ENCODE measurements around the gene LUZP2. TPM values are rescaled to one million over a fixed set of nuclear protein-coding genes. Genes with fewer than 3 reads are reported as not detected.

Gene LUZP2
- total and polyA plus RNA-seq, 9 of the 15 experiments (the other 6 are each of a cell fraction or from before 2014, with no cell fraction given) = not detected

GRCh38 chr11:24515632-24516031 is 18.8 kb downstream of the LUZP2 start:
- H3K27ac ChIP-seq (ENCODE audit: extremely low read depth, low read depth, low read length) = no peak overlapping the region
- H3K9me1 ChIP-seq (ENCODE audit: control insufficient read depth, insufficient read depth, low read length) = no peaks in the 10 kb centered on the region
- H3K36me3 ChIP-seq (ENCODE audit: control insufficient read depth, insufficient read depth, low read length) = no peaks in the 10 kb centered on the region
- no peaks in the 10 kb centered on the region for H3K79me2 ChIP-seq (ENCODE audit: control insufficient read depth, insufficient read depth, low read length)
- H4K20me1 ChIP-seq (replicated peaks; ENCODE audit: control insufficient read depth, insufficient read depth, low read length) = no peaks in the 10 kb centered on the region
- ChIA-PET CTCF (ENCODE audit: low intra/inter-chr PET ratio) (no interaction called here), POLR2A (no interaction called here)
- DNase-seq (ENCODE audit: extremely low read depth in 1 of 4, low spot score in 3 of 4) (no peak), ATAC-seq (no peak), FAIRE-seq (no peak)
- H3K4me3 ChIP-seq = no peak overlapping the region
- no peak for TF ChIP-seq HLTF (IDR thresholded peaks at IDR 0.05)
- TF ChIP-seq AFF1 (IDR thresholded peaks at IDR 0.05; ENCODE audit: low read depth in 1 of 2, partially characterized antibody in 2 of 2) = no peak
- no peak for TF ChIP-seq XRCC5 (IDR thresholded peaks at IDR 0.05; ENCODE audit: low read depth, low read length)
- TF ChIP-seq NELFE (IDR thresholded peaks at IDR 0.05; ENCODE audit: insufficient read depth, insufficient read length) = no peak
- TF ChIP-seq SP2 (IDR thresholded peaks at IDR 0.05; ENCODE audit: extremely low read depth, low read depth, low read length, poor library complexity, severe bottlenecking) = no peak
- no peak for TF ChIP-seq SRSF9 (IDR thresholded peaks at IDR 0.05; ENCODE audit: borderline replicate concordance, low read depth, low read length)
- TF ChIP-seq KHSRP (IDR thresholded peaks at IDR 0.05) = no peak
- no peak for TF ChIP-seq MAZ (CRISPR knock-in tag; conservative IDR thresholded peaks at IDR 0.05 in 1 of 2, IDR thresholded peaks at IDR 0.05 in 1 of 2)
- TF ChIP-seq MTA1 (IDR thresholded peaks at IDR 0.05; ENCODE audit: borderline replicate concordance) = no peak
- no peak for TF ChIP-seq TARDBP (IDR thresholded peaks at IDR 0.05)
- intact Hi-C loops (cut with micrococcal nuclease) = no loop called here
- in situ Hi-C loops (cut with MboI) = no loop called here
- H3K9ac ChIP-seq (ENCODE audit: insufficient read depth in 1 of 2, low read depth in 2 of 2, low read length in 2 of 2) = no peak overlapping the region
- no peaks in the 10 kb centered on the region for H3K4me1 ChIP-seq (replicated peaks in 1 of 2; ENCODE audit: control insufficient read depth in 2 of 2, insufficient read depth in 2 of 2, low read length in 2 of 2)
- no TSS peak for BruUV-seq (replicated peaks)
- H3K9me3 ChIP-seq (replicated peaks; ENCODE audit: control insufficient read depth, insufficient read depth, low read depth, low read length) = 0 out of 2 replicates have a peak, but pooled peaks cover 2% of the 10 kb centered on the region
- H3K4me2 ChIP-seq (ENCODE audit: insufficient read depth, low read length) = no peak overlapping the region
- WGBS (ENCODE audit: insufficient coverage, low coverage, missing lambda C conversion rate) = 0% methylated on average over 1 of the region's 1 CpG
- H3K27me3 ChIP-seq (ENCODE audit: control insufficient read depth in 2 of 2, insufficient read depth in 2 of 2, low read length in 2 of 2) = no peaks in the 10 kb centered on the region
- H2AFZ ChIP-seq (ENCODE audit: low read depth, low read length) = no peak overlapping the region
